HUES48 (cell line): ENCODE results near the gene TMEM247.
"Not testable (repeated sequence)": the region's sequence is repeated elsewhere in the genome, so short reads cannot be mapped to it uniquely, and the experiment has no call there.

Source experiments
- H3K27ac ChIP-seq: one replicate; pipeline ENCODE4 v1.7.0; 2013; ENCODE audit warnings: low read depth, low read length, inconsistent platforms
- H3K27me3 ChIP-seq: 2 replicates; pipeline ENCODE4 v1.6.1; 2013; ENCODE audit warnings: mild to moderate bottlenecking, low read length; ENCODE audit not compliant: control insufficient read depth, insufficient read depth
- H3K36me3 ChIP-seq: 2 replicates; pipeline ENCODE4 v1.6.1; 2013; ENCODE audit warnings: low read length; ENCODE audit not compliant: control insufficient read depth, insufficient read depth
- H3K4me1 ChIP-seq: 2 replicates; pipeline ENCODE4 v1.6.1; 2013; ENCODE audit warnings: mild to moderate bottlenecking, low read length; ENCODE audit not compliant: control insufficient read depth, insufficient read depth
- H3K4me3 ChIP-seq: 2 replicates; pipeline ENCODE4 v1.5.1; 2013; ENCODE audit warnings: mild to moderate bottlenecking, low read depth, low read length
- H3K9ac ChIP-seq: 2 replicates; pipeline ENCODE4 v1.6.1; 2013; ENCODE audit warnings: mild to moderate bottlenecking, low read depth, low read length, moderate library complexity
- H3K9me3 ChIP-seq: 2 replicates; pipeline ENCODE4 v1.6.1; 2013; ENCODE audit warnings: low read length; ENCODE audit not compliant: control insufficient read depth, insufficient read depth

TMEM247 gene

GRCh38 chr2:46512185-46512584 is 32.8 kb downstream of the TMEM247 start:
- Histone ChIP-seq H3K4me1 (no peaks in the 10 kb centered on the region), H3K9ac (no peak overlapping the region), H3K27ac (no peak overlapping the region), H3K4me3 (no peak overlapping the region), H3K9me3 (peaks cover 3% of the 10 kb centered on the region; the same call in 1 of the 2 replicates), H3K36me3 (no peaks in the 10 kb centered on the region), H3K27me3 (no peaks in the 10 kb centered on the region)

- Histone ChIP-seq H3K27ac (no peak overlapping the region), H3K4me3 (no peak overlapping the region), H3K4me1 (no peaks in the 10 kb centered on the region), H3K9ac (no peak overlapping the region), H3K27me3 (no peaks in the 10 kb centered on the region), H3K9me3 (peaks cover 3% of the 10 kb centered on the region; the same call in 1 of the 2 replicates), H3K36me3 (no peaks in the 10 kb centered on the region)
Observed at GRCh38 chr2:46514738-46515137, 35.4 kb downstream of the TMEM247 start.

GRCh38 chr2:46517485-46517884 is 38.1 kb downstream of the TMEM247 start:
- peaks cover 3% of the 10 kb centered on the region; the same call in 1 of the 2 replicates for H3K9me3 ChIP-seq
- H3K4me3 ChIP-seq = no peak overlapping the region
- no peaks in the 10 kb centered on the region for H3K4me1 ChIP-seq
- no peak overlapping the region for H3K27ac ChIP-seq
- H3K9ac ChIP-seq = no peak overlapping the region
- H3K27me3 ChIP-seq = no peaks in the 10 kb centered on the region
- H3K36me3 ChIP-seq = no peaks in the 10 kb centered on the region

GRCh38 chr2:46518861-46519260 is 39.5 kb downstream of the TMEM247 start:
- peaks cover 3% of the 10 kb centered on the region; the same call in 1 of the 2 replicates for H3K9me3 ChIP-seq
- no peaks in the 10 kb centered on the region for H3K27me3 ChIP-seq
- no peaks in the 10 kb centered on the region for H3K4me1 ChIP-seq
- H3K4me3 ChIP-seq = no peak overlapping the region
- no peak overlapping the region for H3K27ac ChIP-seq
- H3K9ac ChIP-seq = no peak overlapping the region
- H3K36me3 ChIP-seq = no peaks in the 10 kb centered on the region

GRCh38 chr2:46519265-46519664 is 39.9 kb downstream of the TMEM247 start:
- no peaks in the 10 kb centered on the region for H3K4me1 ChIP-seq
- H3K27ac ChIP-seq = no peak overlapping the region
- peaks cover 3% of the 10 kb centered on the region; the same call in 1 of the 2 replicates for H3K9me3 ChIP-seq
- no peak overlapping the region for H3K9ac ChIP-seq
- no peak overlapping the region for H3K4me3 ChIP-seq
- no peaks in the 10 kb centered on the region for H3K27me3 ChIP-seq
- H3K36me3 ChIP-seq = no peaks in the 10 kb centered on the region

GRCh38 chr2:46520130-46520711 is 40.9 kb downstream of the TMEM247 start:
- no peak overlapping the region for H3K27ac ChIP-seq
- no peak overlapping the region for H3K4me3 ChIP-seq
- no peaks in the 10 kb centered on the region for H3K27me3 ChIP-seq
- no peaks in the 10 kb centered on the region for H3K36me3 ChIP-seq
- H3K4me1 ChIP-seq = no peaks in the 10 kb centered on the region
- no peak overlapping the region for H3K9ac ChIP-seq
- H3K9me3 ChIP-seq = peaks cover 3% of the 10 kb centered on the region; the same call in 1 of the 2 replicates

GRCh38 chr2:46521215-46521683 is 41.9 kb downstream of the TMEM247 start:
- H3K9me3 ChIP-seq = peaks cover 2% of the 10 kb centered on the region; the same call in 1 of the 2 replicates
- no peak overlapping the region for H3K4me3 ChIP-seq
- no peak overlapping the region for H3K27ac ChIP-seq
- no peak overlapping the region for H3K9ac ChIP-seq
- no peaks in the 10 kb centered on the region for H3K36me3 ChIP-seq
- no peaks in the 10 kb centered on the region for H3K4me1 ChIP-seq
- no peaks in the 10 kb centered on the region for H3K27me3 ChIP-seq

GRCh38 chr2:46522385-46522784 is 43.0 kb downstream of the TMEM247 start:
- not testable (repeated sequence) for H3K9ac ChIP-seq, H3K9me3 ChIP-seq, H3K4me1 ChIP-seq, H3K36me3 ChIP-seq, H3K27me3 ChIP-seq, H3K27ac ChIP-seq, H3K4me3 ChIP-seq

- H3K9ac ChIP-seq = no peak overlapping the region
- no peaks in the 10 kb centered on the region for H3K36me3 ChIP-seq
- H3K4me1 ChIP-seq = no peaks in the 10 kb centered on the region
- H3K27ac ChIP-seq = no peak overlapping the region
- H3K9me3 ChIP-seq = no peaks in the 10 kb centered on the region
- no peaks in the 10 kb centered on the region for H3K27me3 ChIP-seq
- no peak overlapping the region for H3K4me3 ChIP-seq
Observed at GRCh38 chr2:46525522-46526155, 46.3 kb downstream of the TMEM247 start.

GRCh38 chr2:46528880-46529279 is 49.5 kb downstream of the TMEM247 start:
- Histone ChIP-seq H3K4me1 (no peaks in the 10 kb centered on the region), H3K9me3 (no peaks in the 10 kb centered on the region), H3K9ac (no peak overlapping the region), H3K27me3 (no peaks in the 10 kb centered on the region), H3K36me3 (no peaks in the 10 kb centered on the region), H3K27ac (no peak overlapping the region), H3K4me3 (no peak overlapping the region)

- Histone ChIP-seq H3K4me1 (no peaks in the 10 kb centered on the region), H3K27me3 (no peaks in the 10 kb centered on the region), H3K27ac (no peak overlapping the region), H3K9ac (no peak overlapping the region), H3K36me3 (no peaks in the 10 kb centered on the region), H3K4me3 (no peak overlapping the region), H3K9me3 (no peaks in the 10 kb centered on the region)
Observed at GRCh38 chr2:46530639-46531038, 51.3 kb downstream of the TMEM247 start.
